GM12865 (cell line): ENCODE measurements around the gene SYN1.

ENCODE experiments used
- DNase-seq: peaks from one replicate; pipeline ENCODE4 v3.0.0; 2010; ENCODE audit warnings: low read depth
- H3K4me3 ChIP-seq: 2 replicates; pipeline ENCODE4 v1.5.1; 2011; ENCODE audit warnings: mild to moderate bottlenecking, low read depth, low read length, control low read depth
- TF ChIP-seq, protein P1 (sequence below): IDR thresholded peaks from 2 replicates; pipeline ENCODE4 v1.5.1; 2011; ENCODE audit warnings: low read length, control low read depth, low read depth, inconsistent platforms; ENCODE audit not compliant: insufficient read depth; ENCODE audit errors: missing control alignments

Gene SYN1

DNA sequence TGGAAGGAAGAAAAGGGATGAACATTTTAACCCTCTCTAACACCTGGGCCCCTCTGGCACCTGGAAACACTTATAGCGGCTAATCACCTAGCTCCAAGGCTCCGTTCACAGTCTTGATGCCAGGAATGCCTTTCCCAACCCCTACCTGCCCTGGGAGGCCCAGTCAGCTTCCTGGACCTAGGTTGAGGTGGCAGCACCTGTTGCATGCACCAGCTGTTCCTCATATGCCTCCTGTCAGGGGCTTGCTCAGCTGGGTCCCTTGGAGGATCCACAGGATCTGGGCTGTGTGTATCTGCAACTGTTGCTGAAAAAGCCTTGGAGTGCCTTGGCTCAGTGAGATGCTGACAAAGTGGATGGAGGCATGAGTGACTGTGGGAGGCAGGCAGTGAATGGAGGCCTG is 5.7 kb upstream of the SYN1 start:
- no peak for DNase-seq
- H3K4me3 ChIP-seq, result no peak overlapping the region
- TF ChIP-seq, protein P1, sequence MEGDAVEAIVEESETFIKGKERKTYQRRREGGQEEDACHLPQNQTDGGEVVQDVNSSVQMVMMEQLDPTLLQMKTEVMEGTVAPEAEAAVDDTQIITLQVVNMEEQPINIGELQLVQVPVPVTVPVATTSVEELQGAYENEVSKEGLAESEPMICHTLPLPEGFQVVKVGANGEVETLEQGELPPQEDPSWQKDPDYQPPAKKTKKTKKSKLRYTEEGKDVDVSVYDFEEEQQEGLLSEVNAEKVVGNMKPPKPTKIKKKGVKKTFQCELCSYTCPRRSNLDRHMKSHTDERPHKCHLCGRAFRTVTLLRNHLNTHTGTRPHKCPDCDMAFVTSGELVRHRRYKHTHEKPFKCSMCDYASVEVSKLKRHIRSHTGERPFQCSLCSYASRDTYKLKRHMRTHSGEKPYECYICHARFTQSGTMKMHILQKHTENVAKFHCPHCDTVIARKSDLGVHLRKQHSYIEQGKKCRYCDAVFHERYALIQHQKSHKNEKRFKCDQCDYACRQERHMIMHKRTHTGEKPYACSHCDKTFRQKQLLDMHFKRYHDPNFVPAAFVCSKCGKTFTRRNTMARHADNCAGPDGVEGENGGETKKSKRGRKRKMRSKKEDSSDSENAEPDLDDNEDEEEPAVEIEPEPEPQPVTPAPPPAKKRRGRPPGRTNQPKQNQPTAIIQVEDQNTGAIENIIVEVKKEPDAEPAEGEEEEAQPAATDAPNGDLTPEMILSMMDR, result no peak

DNA sequence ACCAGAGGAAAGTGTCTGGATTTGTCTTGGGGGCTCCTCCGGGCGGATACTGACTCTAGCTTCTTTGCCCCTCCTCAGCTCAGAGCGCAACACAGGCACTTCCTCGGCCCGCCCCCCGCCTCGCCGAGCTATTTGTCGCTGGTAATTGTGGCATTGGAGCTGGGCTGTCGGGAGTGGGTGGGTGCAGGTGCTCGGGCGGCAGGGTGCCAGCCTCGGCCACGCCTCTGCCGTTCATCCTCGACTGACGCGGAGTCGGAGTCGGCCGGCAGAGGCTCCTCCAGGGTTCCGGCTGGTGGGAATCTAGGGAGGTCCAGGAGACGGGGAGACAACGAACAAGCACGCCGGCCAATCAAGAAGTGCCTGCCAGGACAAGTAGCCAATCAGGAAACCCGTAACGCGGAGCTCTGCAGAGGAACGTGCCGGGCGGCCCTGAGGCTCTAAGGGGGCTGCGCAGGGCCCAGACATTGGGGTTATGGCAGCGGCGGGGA is 3.9 kb upstream of the SYN1 start:
- no peak overlapping the region for H3K4me3 ChIP-seq
- no peak for DNase-seq
- TF ChIP-seq, protein P1, result no peak

DNA sequence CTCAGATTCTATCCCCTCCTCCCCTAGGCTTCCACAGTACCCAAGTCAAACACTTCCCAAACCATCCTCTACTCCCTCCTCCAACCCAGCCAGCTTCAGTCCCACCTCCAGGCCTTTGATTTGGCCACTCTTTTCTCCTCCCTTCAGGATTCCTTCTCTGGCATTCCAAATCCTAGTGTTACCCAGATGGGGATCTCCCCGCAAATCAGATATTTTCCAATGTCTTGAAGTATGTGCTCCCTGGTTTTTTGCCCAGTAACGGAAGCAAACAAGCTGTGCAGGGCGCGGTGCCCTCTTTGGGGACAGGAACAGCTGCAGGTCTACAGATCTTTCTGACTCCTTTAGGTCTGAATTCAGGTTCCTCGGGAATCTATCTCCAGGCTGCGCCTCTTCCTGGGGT is 2.2 kb upstream of the SYN1 start:
- no peak for DNase-seq
- H3K4me3 ChIP-seq, result no peak overlapping the region
- TF ChIP-seq, protein P1, result no peak

DNA sequence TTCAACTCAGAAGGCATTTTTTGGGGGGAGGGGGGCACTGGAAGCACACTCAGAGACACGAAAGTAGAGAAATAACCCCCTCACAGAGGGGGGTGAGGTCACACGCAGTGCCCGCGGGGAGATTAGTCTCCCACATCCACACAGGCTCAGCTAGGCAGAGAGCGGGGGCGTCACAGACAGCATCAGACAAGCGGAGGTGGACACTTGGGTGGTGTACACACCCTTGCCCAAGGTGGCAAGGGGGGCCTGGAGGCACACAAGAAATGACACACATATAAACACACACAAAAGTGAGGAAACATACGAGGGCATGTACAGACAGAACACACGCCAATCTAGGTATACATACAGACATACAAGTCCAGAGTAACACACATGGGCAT is 637 bp upstream of the SYN1 start:
- no peak for DNase-seq
- no peak overlapping the region for H3K4me3 ChIP-seq
- TF ChIP-seq, protein P1, result no peak

DNA sequence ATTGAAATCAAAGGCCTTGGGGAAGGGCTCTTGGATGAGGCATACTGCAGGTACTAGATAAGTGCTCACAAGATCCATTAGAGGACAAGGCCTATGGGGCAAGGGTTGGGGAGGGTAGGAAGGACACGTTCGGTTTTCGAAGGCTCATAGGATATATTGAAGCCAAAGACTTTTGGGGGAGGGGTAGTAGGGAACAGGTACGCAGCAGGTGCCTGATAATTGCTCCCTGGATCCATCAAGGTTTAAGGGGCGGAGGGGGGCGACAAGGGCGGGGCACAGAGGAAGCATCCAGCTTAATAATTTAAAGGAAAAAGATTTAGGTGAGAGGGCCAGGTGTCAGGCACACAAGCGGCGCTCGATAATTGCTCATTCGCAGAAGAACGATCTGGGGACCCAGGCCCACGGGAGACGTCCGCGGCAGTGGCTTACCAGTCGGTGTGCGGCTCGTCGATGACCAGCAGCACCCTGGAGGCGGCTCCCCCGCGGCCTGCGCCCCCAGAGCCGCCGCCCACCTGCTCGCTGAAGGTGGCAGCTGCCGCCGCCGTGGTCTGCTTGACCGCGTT is 653 bp downstream of the SYN1 start:
- TF ChIP-seq, protein P1, result no peak
- DNase-seq, result no peak
- H3K4me3 ChIP-seq, result no peak overlapping the region; the same call in 1 of the 2 replicates

DNA sequence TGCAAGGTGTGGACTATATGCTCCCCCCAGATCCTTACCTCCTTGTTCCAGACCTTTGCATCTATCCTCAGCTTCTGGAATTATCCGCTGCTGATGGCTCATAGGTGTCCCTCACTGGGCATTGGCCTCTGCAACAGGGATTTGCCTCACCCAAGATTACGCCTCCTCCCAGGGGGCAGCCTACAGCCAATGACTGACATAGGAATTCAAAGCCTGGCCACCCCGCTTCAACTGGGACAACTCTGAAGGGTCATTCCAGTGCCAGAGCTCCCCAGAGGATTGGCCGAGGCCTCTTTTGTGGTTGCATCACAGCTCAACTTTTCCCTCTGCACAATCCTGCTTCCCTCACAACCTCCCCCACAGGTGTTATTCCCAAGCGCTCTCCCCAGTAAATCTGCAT is 5.0 kb downstream of the SYN1 start:
- TF ChIP-seq, protein P1, result no peak
- H3K4me3 ChIP-seq, result no peak overlapping the region
- DNase-seq, result no peak

DNA sequence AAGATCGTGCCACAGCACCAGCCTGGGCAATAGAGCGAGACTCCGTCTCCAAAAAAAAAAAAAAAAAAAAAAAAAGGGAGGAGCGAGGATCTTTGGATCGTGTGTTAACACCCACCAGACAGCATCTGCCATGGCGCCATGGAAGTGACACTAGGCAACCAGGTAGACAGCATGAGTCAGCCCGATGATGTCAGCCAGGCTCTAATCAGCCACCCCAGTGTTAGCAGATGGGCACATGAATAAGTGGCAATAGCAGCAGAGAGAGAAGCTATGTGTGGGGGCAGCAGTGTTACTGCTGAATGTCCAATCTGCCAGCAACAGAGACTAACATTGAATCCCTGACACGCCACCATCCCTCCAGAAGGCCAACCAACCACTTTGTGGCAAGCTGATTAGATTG is 6.6 kb downstream of the SYN1 start:
- DNase-seq, result no peak
- TF ChIP-seq, protein P1, result no peak
- H3K4me3 ChIP-seq, result no peak overlapping the region
